HG02610 (cell line): ENCODE data around the gene GANAB.
"Not testable (repeated sequence)": the region's sequence is repeated elsewhere in the genome, so short reads cannot be mapped to it uniquely, and the experiment has no call there.

Experiments
- ATAC-seq: cut with Tn5 transposase; IDR thresholded peaks from one replicate; pipeline ENCODE4 v1.9.1; 2021; ENCODE audit warnings: mild to moderate bottlenecking, moderate library complexity; ENCODE audit not compliant: unreplicated experiment

The GANAB gene

GRCh38 chr11:62603072-62603408, 43.4 kb downstream of the GANAB start:
- no peak for ATAC-seq

- ATAC-seq, result no peak
Measured at GRCh38 chr11:62602141-62603071, 44.0 kb downstream of the GANAB start.

DNA sequence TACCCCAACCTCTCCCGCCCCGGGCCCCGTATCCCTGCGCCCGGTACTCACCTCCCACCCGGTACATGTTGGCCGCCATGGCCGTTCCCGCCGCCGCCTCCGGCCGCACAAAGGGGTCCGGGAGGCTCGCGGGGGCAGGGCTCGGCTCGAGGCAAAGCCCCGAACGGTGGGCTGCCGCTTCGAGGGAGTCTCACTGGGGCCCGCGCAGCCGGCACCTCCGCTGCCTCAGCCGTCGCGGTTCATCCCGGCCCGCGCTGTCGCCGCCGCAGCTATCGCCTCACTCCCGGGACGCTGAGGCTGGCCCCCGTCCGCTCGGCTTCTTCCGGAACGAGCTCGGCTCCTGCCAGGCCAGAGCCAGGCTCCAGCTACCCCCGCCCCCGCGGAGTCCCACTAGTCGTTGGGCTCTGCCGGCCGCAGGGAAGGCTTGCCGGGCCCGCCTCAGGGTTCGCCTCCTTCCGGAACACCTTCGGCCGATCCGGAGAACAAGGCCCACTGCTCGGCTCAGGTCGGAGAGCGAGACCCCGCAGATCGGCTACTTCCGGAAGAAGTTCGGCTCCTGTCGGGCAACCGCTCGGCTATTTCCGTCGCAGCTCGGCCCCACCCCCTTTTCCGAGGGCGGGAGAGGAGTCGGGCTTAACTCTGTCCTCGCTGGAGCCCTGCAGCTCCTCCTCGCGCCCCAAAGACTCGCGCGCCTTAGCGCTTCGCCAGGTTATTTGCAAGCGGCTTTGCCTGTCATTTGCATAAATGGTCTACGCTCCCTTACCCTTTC, 44.9 kb downstream of the GANAB start, which contains the start of gene MTA2:
MTA2 (minus strand) TSS at position 494 of the 769 bp plus-strand sequence; CDS start at position 79, 415 bp downstream.
- ATAC-seq, result peak; percentile 67

GRCh38 chr11:62601122-62601371, 45.4 kb downstream of the GANAB start:
- no peak for ATAC-seq

- ATAC-seq, result no peak
Measured at GRCh38 chr11:62600367-62601121, 45.9 kb downstream of the GANAB start.

GRCh38 chr11:62599901-62600300, 46.5 kb downstream of the GANAB start:
- ATAC-seq, result no peak

GRCh38 chr11:62599069-62599696, 47.2 kb downstream of the GANAB start:
- ATAC-seq, result peak; percentile 63

GRCh38 chr11:62595124-62595523, 51.3 kb downstream of the GANAB start:
- ATAC-seq, result no peak

- no peak for ATAC-seq
Measured at GRCh38 chr11:62593434-62594044, 52.9 kb downstream of the GANAB start.

- ATAC-seq, result no peak
Measured at GRCh38 chr11:62592989-62593421, 53.4 kb downstream of the GANAB start.

DNA sequence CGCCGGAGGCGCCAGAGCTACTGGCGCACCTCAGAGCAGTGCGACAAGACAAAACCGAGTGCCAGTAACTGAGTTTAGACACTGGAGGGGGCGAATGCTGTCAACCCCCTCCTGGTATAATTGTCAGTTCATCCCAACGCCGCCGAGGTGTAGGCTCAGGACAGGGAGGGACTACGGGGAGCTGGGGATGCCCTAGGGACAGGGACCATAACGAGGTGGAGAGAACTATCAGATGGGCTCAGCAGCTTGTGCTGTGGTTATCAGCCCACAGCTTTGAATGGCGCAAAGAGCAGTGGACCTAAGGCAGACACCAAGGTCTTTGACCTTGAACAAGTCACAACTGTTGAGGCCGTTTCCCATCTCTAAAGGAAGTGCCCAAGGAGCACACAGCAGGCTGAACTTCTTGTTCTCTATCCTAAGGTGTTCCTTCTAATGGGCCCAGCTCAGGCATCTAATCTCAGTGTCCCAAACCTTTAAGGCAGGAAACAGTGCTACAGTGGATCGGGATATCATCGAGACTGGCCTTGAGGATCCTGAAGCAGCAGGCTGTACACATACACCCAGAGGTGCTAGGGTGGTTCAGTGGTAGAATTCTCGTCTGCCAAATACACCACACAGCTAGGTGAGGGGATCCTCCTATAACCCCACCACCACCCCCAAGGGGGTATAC, 54.1 kb downstream of the GANAB start:
- peak; percentile 7 for ATAC-seq

GRCh38 chr11:62591448-62592145, 54.8 kb downstream of the GANAB start, which contains the start of gene TUT1:
Gene TUT1, minus strand, starts transcription at chr11:62591523. Its CDS starts 38 bp downstream, at chr11:62591485.
- ATAC-seq, result peak; percentile 86

DNA sequence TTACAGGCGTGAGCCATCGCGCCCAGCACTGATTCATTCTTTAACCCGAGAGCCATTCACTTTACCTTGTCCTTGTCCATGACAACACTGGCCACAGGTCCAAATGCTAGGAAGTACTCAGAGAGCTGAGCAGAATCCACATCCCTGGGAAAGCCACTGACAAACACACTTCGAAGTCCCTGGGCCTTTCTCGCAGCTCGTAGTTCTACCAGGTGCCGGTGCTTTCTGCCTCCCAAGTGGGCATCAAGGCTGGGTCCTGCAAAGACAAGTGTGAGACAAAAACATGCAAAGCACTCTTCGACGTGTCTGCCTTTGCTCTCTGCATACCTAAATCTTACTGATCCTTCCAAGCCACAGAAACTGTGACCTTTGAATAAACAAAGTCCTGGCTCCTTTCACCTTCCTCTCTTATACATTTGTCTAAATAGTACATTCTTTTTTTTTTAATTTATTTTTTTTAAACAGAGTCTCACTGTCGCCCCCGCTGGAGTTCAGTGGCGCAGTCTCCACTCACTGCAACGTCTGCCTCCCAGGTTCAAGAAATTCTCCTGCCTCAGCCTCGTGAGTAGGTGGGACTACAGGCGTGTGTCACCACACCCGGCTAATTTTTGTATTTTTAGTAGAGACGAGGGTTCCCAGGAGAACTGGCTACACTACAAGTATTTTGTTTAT, 57.3 kb downstream of the GANAB start:
- ATAC-seq, result no peak

DNA sequence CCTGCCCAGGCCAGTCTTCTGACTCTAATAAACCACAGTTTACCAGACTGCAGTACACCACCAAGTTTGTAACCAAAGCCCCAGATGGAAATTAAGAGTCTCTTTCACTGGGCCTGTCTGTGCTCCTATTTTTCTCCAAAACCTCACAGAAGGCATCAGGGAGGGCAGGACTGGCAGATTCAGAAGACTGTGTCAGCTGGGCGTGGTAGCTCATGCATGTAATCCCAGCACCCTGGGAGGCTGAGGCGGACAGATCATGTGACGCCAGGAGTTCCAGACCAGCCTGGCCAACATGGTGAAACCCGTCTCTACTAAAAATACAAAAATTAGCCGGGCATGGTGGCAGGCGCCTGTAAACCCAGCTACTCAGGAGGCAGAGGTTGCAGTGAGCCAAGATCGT, 61.1 kb downstream of the GANAB start:
- not testable (repeated sequence) for ATAC-seq

GRCh38 chr11:62581735-62582134, 64.7 kb downstream of the GANAB start:
- not testable (repeated sequence) for ATAC-seq

GRCh38 chr11:62580959-62581715, 65.3 kb downstream of the GANAB start:
- ATAC-seq, result no peak

GRCh38 chr11:62579252-62579651, 67.2 kb downstream of the GANAB start:
- ATAC-seq, result no peak

DNA sequence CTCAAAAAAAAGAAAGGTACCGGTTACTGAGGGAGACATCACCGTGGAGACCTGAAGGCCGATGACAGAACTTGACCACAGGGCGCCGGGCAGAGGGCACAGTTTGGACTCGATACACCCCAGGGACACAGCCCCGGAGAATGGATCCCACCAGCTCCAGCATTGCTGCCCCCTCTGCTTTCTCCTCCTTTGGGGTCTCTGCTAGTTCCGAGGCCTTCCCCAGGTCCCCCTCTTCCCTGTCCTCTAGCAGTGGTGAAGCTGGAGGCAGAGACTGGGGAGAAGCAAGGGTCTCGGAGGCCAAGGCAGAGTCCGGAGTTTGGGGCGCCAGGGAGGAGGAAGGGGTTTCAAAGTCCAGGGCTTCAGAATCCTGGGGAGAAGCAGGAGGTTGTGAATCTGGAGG, 67.9 kb downstream of the GANAB start:
- no peak for ATAC-seq
